HL-60 (cell line): ENCODE data around the gene BIVM.

ENCODE experiments used
- DNase-seq, 2 experiments: peaks; one replicate each; pipeline ENCODE4 v3.0.0-alpha.2; 2010 to 2020; ENCODE audit warnings: low read depth in 1 of 2, low spot score in 1 of 2
- H3K27ac ChIP-seq: fragments of 250-450 bp; sonication (Bioruptor Pico); replicated peaks from 2 replicates; pipeline ENCODE4 v1.5.1; 2020; ENCODE audit warnings: mild to moderate bottlenecking, moderate library complexity
- H3K27me3 ChIP-seq: fragments of 250-450 bp; sonication (Bioruptor Pico); 2 replicates; pipeline ENCODE4 v1.5.1; 2021; ENCODE audit warnings: mild to moderate bottlenecking, moderate library complexity; ENCODE audit not compliant: insufficient read depth, poor library complexity, severe bottlenecking
- H3K4me3 ChIP-seq: replicated peaks from 2 replicates; pipeline ENCODE4 v1.5.1; 2011; ENCODE audit warnings: mild to moderate bottlenecking, control low read depth, low read length; ENCODE audit not compliant: insufficient read depth
- CTCF ChIP-seq: IDR thresholded peaks from one replicate; pipeline ENCODE4 v1.5.1; 2011; ENCODE audit warnings: low read length, control low read depth, inconsistent platforms; ENCODE audit not compliant: insufficient read depth
- GABPA ChIP-seq: IDR thresholded peaks from 2 replicates; pipeline ENCODE4 v1.6.1; 2012; ENCODE audit warnings: low read depth
- POLR2AphosphoS5 ChIP-seq: IDR thresholded peaks from 2 replicates; pipeline ENCODE4 v1.6.1; 2012; ENCODE audit warnings: low read depth
- REST ChIP-seq: IDR thresholded peaks from 2 replicates; pipeline ENCODE4 v1.6.1; 2012; ENCODE audit warnings: low read depth; ENCODE audit not compliant: insufficient replicate concordance
- SPI1 ChIP-seq: IDR thresholded peaks from 2 replicates; pipeline ENCODE4 v1.6.1; 2012; ENCODE audit warnings: low read depth, mild to moderate bottlenecking, borderline replicate concordance

Gene BIVM

GRCh38 chr13:102758842-102759241, 40.1 kb upstream of the BIVM start:
- DNase-seq, result no peak
- H3K27ac ChIP-seq, result no peak overlapping the region
- H3K27me3 ChIP-seq, result no peaks in the 10 kb centered on the region
- no peak overlapping the region for H3K4me3 ChIP-seq
- no peak for TF ChIP-seq GABPA
- no peak for TF ChIP-seq SPI1
- no peak for TF ChIP-seq REST
- TF ChIP-seq POLR2AphosphoS5, result no peak

- TF ChIP-seq SPI1 (no peak), CTCF (no peak), REST (no peak), GABPA (no peak), POLR2AphosphoS5 (no peak)
- Histone ChIP-seq H3K27me3 (no peaks in the 10 kb centered on the region), H3K4me3 (no peak overlapping the region), H3K27ac (no peak overlapping the region)
- DNase-seq, result no peak
Observed at GRCh38 chr13:102761071-102761470, 37.8 kb upstream of the BIVM start.

GRCh38 chr13:102763741-102764140, 35.2 kb upstream of the BIVM start:
- Histone ChIP-seq H3K27ac (no peak overlapping the region), H3K4me3 (no peak overlapping the region), H3K27me3 (no peaks in the 10 kb centered on the region)
- DNase-seq, result no peak
- no peak for TF ChIP-seq GABPA
- no peak for TF ChIP-seq SPI1

- Histone ChIP-seq H3K27ac (no peak overlapping the region), H3K27me3 (no peaks in the 10 kb centered on the region), H3K4me3 (no peak overlapping the region)
- DNase-seq, result no peak
- no peak for TF ChIP-seq POLR2AphosphoS5
- TF ChIP-seq SPI1, result no peak
- TF ChIP-seq CTCF, result no peak
- TF ChIP-seq GABPA, result no peak
- no peak for TF ChIP-seq REST
Observed at GRCh38 chr13:102768909-102769308, 30.0 kb upstream of the BIVM start.
